ENCODE data around the gene TMEM140.
A peak's percentile ranks its signal among the peaks of the same experiment; 100 is the strongest.

TMEM140 gene

DNA sequence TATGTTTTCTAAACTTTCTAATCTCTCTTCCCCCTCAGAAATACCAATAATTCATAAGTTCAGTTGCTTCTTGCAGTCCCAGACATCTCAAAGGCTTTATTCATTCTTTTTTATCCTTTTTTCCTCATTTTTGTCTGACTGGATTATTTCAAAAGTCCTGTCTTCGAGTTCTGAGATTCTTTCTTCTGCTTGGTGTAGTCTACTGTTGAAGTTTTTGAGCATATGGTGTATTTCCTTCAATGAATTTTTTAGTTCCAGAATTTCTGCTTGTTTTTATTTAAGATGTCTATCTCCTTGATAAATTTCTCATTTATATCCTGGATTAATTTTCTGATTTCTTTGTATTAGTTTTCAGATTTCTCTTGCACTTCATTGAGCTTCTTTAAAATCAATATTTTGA is 8.4 kb downstream of the TMEM140 start:
- Histone ChIP-seq H3K27me3 (ENCODE audit: control insufficient read depth in 1 of 2, insufficient read depth in 2 of 2, low read length in 2 of 2) (no peaks in the 10 kb centered on the region), H3K9me3 (ENCODE audit: control insufficient read depth in 1 of 2, low read length in 2 of 2) (peaks cover 8 to 20% of the 10 kb centered on the region in 2 donors), H3K27ac (ENCODE audit: low read depth, low read length) (no peak overlapping the region), H3K4me3 (ENCODE audit: low read depth in 1 of 2, low read length in 2 of 2) (no peak overlapping the region), H3K9ac (ENCODE audit: low read depth in 1 of 2, low read length in 2 of 2) (no peak overlapping the region), H3K36me3 (ENCODE audit: control insufficient read depth in 1 of 2, insufficient read depth in 2 of 2, low read length in 2 of 2) (peaks cover 0 to 7% of the 10 kb centered on the region in 2 donors), H3K4me1 (ENCODE audit: control insufficient read depth in 1 of 2, insufficient read depth in 2 of 2, low read length in 2 of 2) (peaks cover 24 to 31% of the 10 kb centered on the region in 2 donors)

DNA sequence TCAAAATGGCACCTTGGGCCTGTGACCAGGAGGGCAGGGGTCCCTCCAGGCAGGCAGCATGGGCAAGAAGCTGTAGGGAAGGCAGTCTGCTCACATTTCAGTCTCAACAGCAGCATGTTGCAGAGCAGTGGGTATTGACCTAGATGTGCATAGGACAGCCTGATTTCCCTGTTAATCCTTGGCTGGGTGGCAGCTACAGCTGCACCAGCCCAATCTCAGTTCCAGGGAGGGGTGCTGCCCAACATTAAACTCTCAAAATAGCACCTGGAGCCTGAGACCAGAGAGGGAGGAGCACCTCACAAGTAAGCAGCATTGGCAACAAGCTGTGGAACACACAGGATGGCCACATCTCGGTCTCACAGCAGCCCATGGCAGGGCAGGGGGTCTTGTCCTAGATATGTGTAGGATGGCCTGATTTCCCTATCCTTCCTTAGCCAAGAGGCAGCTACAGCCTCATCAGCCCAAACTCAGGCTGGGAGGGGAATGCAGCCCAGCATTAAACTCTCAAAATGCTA is 10.3 kb downstream of the TMEM140 start:
- Histone ChIP-seq H3K9ac (ENCODE audit: low read depth in 1 of 2, low read length in 2 of 2) (no peak overlapping the region), H3K27me3 (ENCODE audit: control insufficient read depth in 1 of 2, insufficient read depth in 2 of 2, low read length in 2 of 2) (no peaks in the 10 kb centered on the region), H3K9me3 (ENCODE audit: control insufficient read depth in 1 of 2, low read length in 2 of 2) (peaks cover 8 to 20% of the 10 kb centered on the region in 2 donors), H3K36me3 (ENCODE audit: control insufficient read depth in 1 of 2, insufficient read depth in 2 of 2, low read length in 2 of 2) (peaks cover 0 to 7% of the 10 kb centered on the region in 2 donors), H3K4me3 (ENCODE audit: low read depth in 1 of 2, low read length in 2 of 2) (no peak overlapping the region), H3K4me1 (ENCODE audit: control insufficient read depth in 1 of 2, insufficient read depth in 2 of 2, low read length in 2 of 2) (peaks cover 24 to 27% of the 10 kb centered on the region in 2 donors), H3K27ac (ENCODE audit: low read depth, low read length) (no peak overlapping the region)

DNA sequence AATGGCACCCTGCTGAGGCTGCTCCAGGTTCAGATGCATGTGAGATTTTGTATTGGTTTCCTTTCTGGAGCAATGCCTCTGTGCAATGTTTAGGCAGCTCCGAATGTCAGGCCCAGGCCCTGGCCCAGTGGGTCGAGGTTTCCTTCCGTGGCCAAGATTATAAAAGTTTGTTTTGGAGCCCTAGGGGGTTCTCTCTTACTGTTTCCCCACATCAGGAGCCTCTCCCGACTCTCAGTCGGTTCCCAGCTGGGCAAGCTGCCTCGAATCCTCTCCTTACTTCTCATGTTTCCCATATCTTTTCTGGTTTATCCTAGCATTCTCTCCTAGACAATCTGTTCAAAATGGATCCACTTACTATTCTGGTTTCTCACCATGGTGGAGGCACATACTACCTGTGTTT is 11.0 kb downstream of the TMEM140 start:
- Histone ChIP-seq H3K27me3 (ENCODE audit: control insufficient read depth in 1 of 2, insufficient read depth in 2 of 2, low read length in 2 of 2) (no peaks in the 10 kb centered on the region), H3K36me3 (ENCODE audit: control insufficient read depth in 1 of 2, insufficient read depth in 2 of 2, low read length in 2 of 2) (peaks cover 0 to 7% of the 10 kb centered on the region in 2 donors), H3K9ac (ENCODE audit: low read depth in 1 of 2, low read length in 2 of 2) (no peak overlapping the region), H3K4me1 (ENCODE audit: control insufficient read depth in 1 of 2, insufficient read depth in 2 of 2, low read length in 2 of 2) (peaks cover 24 to 27% of the 10 kb centered on the region in 2 donors), H3K27ac (ENCODE audit: low read depth, low read length) (no peak overlapping the region), H3K9me3 (ENCODE audit: control insufficient read depth in 1 of 2, low read length in 2 of 2) (peaks cover 8 to 20% of the 10 kb centered on the region in 2 donors), H3K4me3 (ENCODE audit: low read depth in 1 of 2, low read length in 2 of 2) (no peak overlapping the region)

DNA sequence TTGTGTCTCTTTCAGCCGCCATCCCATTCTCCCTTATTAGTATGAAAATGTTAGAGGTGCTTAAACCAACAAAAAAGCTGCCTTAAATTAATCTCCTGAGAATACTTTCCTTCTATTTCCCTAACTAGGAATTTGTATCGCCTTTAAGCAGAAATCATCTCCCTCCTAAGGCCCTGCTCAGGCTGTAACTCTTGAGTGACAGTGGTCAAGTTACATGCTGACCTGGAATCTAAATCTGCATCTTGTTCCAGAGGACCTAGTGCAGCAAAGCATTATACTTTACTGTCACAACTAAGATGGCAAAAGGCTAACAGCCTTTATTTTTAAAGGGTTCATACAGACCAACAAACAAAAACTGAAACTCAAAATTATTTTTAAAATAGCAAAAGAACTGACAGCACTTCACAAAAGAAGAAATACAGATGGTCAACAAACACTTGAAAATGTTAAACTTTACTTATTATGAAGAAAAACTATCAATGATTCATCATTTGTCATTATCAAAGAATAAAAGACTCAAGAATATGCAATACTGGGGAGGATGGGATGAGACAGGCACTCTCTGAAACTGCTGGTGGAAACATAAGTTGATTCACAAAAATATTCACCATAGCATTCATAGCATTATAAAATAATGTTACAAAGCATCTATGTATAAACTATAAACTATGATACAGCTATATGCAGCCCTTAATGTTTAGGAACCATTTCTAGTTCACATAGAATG is 11.7 kb downstream of the TMEM140 start:
- H3K27me3 ChIP-seq (ENCODE audit: control insufficient read depth in 1 of 2, insufficient read depth in 2 of 2, low read length in 2 of 2) = no peaks in the 10 kb centered on the region
- peaks cover 8 to 20% of the 10 kb centered on the region in 2 donors for H3K9me3 ChIP-seq (ENCODE audit: control insufficient read depth in 1 of 2, low read length in 2 of 2)
- H3K36me3 ChIP-seq (ENCODE audit: control insufficient read depth in 1 of 2, insufficient read depth in 2 of 2, low read length in 2 of 2) = peaks cover 5 to 12% of the 10 kb centered on the region in 2 donors
- H3K4me3 ChIP-seq (ENCODE audit: low read depth in 1 of 2, low read length in 2 of 2) = no peak overlapping the region
- H3K27ac ChIP-seq (ENCODE audit: low read depth, low read length) = peak overlapping the region; percentile 42
- no peak overlapping the region for H3K9ac ChIP-seq (ENCODE audit: low read depth in 1 of 2, low read length in 2 of 2)
- peaks cover 24 to 27% of the 10 kb centered on the region in 2 donors for H3K4me1 ChIP-seq (ENCODE audit: control insufficient read depth in 1 of 2, insufficient read depth in 2 of 2, low read length in 2 of 2)

DNA sequence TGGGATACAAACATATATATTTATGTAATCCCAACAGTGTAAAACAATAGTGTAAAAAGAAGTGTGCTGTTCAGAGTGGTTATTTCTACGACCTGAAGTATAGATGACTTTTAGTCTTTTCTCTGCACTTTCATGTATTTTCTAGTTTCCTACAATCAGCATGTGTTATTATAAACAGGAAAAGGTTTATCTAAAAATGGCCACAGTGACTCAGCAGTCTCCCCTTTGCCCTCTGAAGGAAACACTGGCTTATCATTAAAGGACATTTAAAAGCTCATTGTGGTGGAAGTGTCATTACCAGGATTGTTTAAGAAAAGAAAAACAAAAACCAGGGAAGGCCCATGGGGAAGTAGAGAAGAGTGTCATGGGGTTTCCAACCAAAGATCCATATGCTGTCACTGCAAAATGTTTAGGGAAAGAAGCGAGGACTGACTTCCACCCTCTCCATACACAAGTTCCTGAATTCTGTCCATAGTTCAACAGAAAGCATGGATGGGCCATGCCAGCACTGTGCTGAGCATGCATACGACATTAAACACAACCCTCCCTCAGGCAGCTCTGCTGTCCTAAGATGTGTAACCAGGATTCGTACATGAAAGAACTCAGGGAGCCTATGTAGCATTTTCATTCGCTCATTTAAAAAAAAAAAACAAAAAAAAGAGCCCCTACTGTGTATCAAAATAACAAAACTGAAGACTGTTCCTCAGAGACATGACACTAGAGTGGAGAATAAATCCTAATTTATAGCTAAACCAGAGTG is 12.4 kb downstream of the TMEM140 start:
- Histone ChIP-seq H3K4me1 (ENCODE audit: control insufficient read depth in 1 of 2, insufficient read depth in 2 of 2, low read length in 2 of 2) (peaks cover 24 to 27% of the 10 kb centered on the region in 2 donors), H3K9me3 (ENCODE audit: control insufficient read depth in 1 of 2, low read length in 2 of 2) (peaks cover 8 to 17% of the 10 kb centered on the region in 2 donors), H3K36me3 (ENCODE audit: control insufficient read depth in 1 of 2, insufficient read depth in 2 of 2, low read length in 2 of 2) (peaks cover 12 to 18% of the 10 kb centered on the region in 2 donors), H3K27me3 (ENCODE audit: control insufficient read depth in 1 of 2, insufficient read depth in 2 of 2, low read length in 2 of 2) (no peaks in the 10 kb centered on the region), H3K4me3 (ENCODE audit: low read depth in 1 of 2, low read length in 2 of 2) (peak overlapping the region in 1 of 2 donors; percentile 32), H3K27ac (ENCODE audit: low read depth, low read length) (peak overlapping the region; percentile 13), H3K9ac (ENCODE audit: low read depth in 1 of 2, low read length in 2 of 2) (no peak overlapping the region)

DNA sequence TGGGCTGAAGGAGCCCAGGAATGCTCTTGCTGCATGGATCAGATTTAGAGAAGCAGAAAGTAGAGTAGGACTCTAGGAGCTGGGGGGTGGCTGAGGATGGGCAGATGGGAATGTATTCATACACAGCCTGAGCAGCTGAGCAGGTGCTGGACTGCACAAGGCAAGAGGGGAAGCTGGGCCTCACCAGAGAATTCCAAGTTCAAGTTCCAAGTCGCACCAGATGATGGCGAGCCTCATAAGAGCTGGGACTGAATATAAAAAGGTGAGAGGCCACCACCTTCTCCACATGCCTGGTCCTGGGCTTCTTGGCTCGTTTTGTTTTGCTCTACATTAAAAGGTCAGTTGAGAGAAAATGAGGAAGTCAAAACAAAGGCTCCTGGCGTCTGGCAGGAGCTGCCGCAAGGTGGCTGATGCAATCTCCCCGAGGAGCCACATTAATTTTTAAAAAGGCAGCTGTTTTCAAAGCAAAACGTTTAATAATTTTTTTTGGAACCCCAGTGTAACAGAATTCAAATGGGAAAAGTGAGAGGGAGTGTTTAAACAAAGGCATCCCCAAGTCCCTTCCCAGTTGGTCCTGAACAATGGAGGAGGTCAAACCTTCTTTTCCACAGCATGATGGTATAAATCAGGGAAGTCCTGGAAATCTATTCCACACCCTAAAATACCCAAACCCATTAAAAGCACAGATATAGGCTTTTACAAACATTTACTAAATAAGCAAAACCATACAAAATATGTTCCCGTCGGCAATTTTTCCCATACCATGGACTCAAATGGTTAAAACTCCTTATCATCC is 13.2 kb downstream of the TMEM140 start:
- Histone ChIP-seq H3K27ac (ENCODE audit: low read depth, low read length) (peak overlapping the region; percentile 13), H3K4me1 (ENCODE audit: control insufficient read depth in 1 of 2, insufficient read depth in 2 of 2, low read length in 2 of 2) (peaks cover 24 to 27% of the 10 kb centered on the region in 2 donors), H3K9me3 (ENCODE audit: control insufficient read depth in 1 of 2, low read length in 2 of 2) (peaks cover 4 to 9% of the 10 kb centered on the region in 2 donors), H3K27me3 (ENCODE audit: control insufficient read depth in 1 of 2, insufficient read depth in 2 of 2, low read length in 2 of 2) (no peaks in the 10 kb centered on the region), H3K9ac (ENCODE audit: low read depth in 1 of 2, low read length in 2 of 2) (no peak overlapping the region), H3K36me3 (ENCODE audit: control insufficient read depth in 1 of 2, insufficient read depth in 2 of 2, low read length in 2 of 2) (peaks cover 19 to 26% of the 10 kb centered on the region in 2 donors), H3K4me3 (ENCODE audit: low read depth in 1 of 2, low read length in 2 of 2) (no peak overlapping the region)

DNA sequence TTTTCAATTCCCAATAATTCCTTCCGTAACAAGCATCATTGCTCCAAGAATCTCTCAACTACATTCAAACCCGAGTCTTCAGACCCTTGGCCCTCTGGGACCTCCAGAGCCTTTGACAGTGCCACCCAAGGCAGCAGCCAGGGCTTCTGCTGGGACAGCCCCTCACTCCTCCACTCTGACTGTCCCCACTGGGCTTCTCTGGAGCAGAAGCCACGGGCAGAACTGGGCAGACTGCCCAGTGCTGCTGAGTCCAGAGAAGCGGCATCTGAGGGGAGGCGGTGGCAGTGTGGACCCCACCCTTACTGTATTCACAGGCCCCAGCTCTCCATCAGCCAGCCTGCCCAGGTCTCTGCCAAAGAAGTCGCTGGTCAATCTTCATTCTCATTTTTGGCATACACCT is 13.8 kb downstream of the TMEM140 start:
- Histone ChIP-seq H3K36me3 (ENCODE audit: control insufficient read depth in 1 of 2, insufficient read depth in 2 of 2, low read length in 2 of 2) (peaks cover 25 to 29% of the 10 kb centered on the region in 2 donors), H3K4me3 (ENCODE audit: low read depth in 1 of 2, low read length in 2 of 2) (no peak overlapping the region), H3K27me3 (ENCODE audit: control insufficient read depth in 1 of 2, insufficient read depth in 2 of 2, low read length in 2 of 2) (no peaks in the 10 kb centered on the region), H3K4me1 (ENCODE audit: control insufficient read depth in 1 of 2, insufficient read depth in 2 of 2, low read length in 2 of 2) (peaks cover 26 to 27% of the 10 kb centered on the region in 2 donors), H3K9ac (ENCODE audit: low read depth in 1 of 2, low read length in 2 of 2) (no peak overlapping the region), H3K9me3 (ENCODE audit: control insufficient read depth in 1 of 2, low read length in 2 of 2) (peaks cover 3% of the 10 kb centered on the region in 2 donors), H3K27ac (ENCODE audit: low read depth, low read length) (no peak overlapping the region)

DNA sequence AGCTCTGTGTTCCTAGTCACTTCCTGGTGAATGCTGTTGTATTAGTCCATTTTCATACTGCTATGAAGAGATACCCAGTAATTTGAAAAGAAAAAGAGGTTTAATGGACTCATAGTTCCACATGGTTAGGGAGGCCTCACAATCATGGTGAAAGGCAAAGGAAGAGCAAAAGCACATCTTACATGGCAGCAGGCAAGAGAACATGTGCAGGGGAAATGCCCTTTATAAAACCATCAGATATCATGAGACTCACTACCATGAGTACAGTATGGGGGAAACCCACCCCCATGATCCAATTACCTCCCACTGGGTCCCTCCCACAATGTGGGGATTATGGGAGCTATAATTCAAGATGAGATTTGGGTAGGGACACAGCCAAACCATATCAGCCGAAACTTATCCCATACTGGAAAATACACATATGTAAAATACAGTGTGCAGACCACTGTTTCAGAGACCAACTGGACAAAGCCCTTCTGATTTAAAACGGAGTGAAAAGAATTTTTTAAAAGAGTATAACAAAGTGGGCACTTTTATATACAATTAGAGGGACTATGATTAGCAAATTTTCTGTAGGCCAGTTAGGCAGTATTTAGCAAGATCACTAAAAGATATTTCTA is 14.6 kb downstream of the TMEM140 start:
- no peaks in the 10 kb centered on the region for H3K27me3 ChIP-seq (ENCODE audit: control insufficient read depth in 1 of 2, insufficient read depth in 2 of 2, low read length in 2 of 2)
- H3K9me3 ChIP-seq (ENCODE audit: control insufficient read depth in 1 of 2, low read length in 2 of 2) = no peaks in the 10 kb centered on the region
- no peak overlapping the region for H3K4me3 ChIP-seq (ENCODE audit: low read depth in 1 of 2, low read length in 2 of 2)
- peaks cover 27 to 34% of the 10 kb centered on the region in 2 donors for H3K4me1 ChIP-seq (ENCODE audit: control insufficient read depth in 1 of 2, insufficient read depth in 2 of 2, low read length in 2 of 2)
- H3K9ac ChIP-seq (ENCODE audit: low read depth in 1 of 2, low read length in 2 of 2) = no peak overlapping the region
- peaks cover 29 to 34% of the 10 kb centered on the region in 2 donors for H3K36me3 ChIP-seq (ENCODE audit: control insufficient read depth in 1 of 2, insufficient read depth in 2 of 2, low read length in 2 of 2)
- H3K27ac ChIP-seq (ENCODE audit: low read depth, low read length) = no peak overlapping the region

DNA sequence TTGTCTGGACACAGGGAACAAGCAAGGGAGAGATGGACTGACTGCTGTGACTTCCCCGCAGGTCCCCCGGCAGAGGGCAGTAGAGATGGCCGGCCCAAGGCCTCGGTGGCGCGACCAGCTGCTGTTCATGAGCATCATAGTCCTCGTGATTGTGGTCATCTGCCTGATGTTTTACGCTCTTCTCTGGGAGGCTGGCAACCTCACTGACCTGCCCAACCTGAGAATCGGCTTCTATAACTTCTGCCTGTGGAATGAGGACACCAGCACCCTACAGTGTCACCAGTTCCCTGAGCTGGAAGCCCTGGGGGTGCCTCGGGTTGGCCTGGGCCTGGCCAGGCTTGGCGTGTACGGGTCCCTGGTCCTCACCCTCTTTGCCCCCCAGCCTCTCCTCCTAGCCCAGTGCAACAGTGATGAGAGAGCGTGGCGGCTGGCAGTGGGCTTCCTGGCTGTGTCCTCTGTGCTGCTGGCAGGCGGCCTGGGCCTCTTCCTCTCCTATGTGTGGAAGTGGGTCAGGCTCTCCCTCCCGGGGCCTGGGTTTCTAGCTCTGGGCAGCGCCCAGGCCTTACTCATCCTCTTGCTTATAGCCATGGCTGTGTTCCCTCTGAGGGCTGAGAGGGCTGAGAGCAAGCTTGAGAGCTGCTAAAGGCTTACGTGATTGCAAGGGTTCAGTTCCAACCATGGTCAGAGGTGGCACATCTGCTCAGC is 16.6 kb downstream of the TMEM140 start:
- Histone ChIP-seq H3K4me3 (ENCODE audit: low read depth in 1 of 2, low read length in 2 of 2) (no peak overlapping the region), H3K9me3 (ENCODE audit: control insufficient read depth in 1 of 2, low read length in 2 of 2) (no peaks in the 10 kb centered on the region), H3K4me1 (ENCODE audit: control insufficient read depth in 1 of 2, insufficient read depth in 2 of 2, low read length in 2 of 2) (peaks cover 28 to 41% of the 10 kb centered on the region in 2 donors), H3K27ac (ENCODE audit: low read depth, low read length) (no peak overlapping the region), H3K9ac (ENCODE audit: low read depth in 1 of 2, low read length in 2 of 2) (no peak overlapping the region), H3K27me3 (ENCODE audit: control insufficient read depth in 1 of 2, insufficient read depth in 2 of 2, low read length in 2 of 2) (no peaks in the 10 kb centered on the region), H3K36me3 (ENCODE audit: control insufficient read depth in 1 of 2, insufficient read depth in 2 of 2, low read length in 2 of 2) (peaks cover 26 to 47% of the 10 kb centered on the region in 2 donors)

Data from duodenal mucosa (tissue), 2 donors.